Neutrophil (primary cell): ENCODE results near the gene LRRFIP1.

Experiments used
- H3K27ac ChIP-seq: fragments of 200-600 bp; sonication (generic); 2 replicates; pipeline ENCODE4 v1.5.1; 2016; ENCODE audit warnings: mild to moderate bottlenecking, moderate library complexity
- H3K27me3 ChIP-seq: fragments of 200-600 bp; sonication (generic); 2 replicates; pipeline ENCODE4 v1.6.0; 2016; ENCODE audit warnings: mild to moderate bottlenecking
- H3K36me3 ChIP-seq: fragments of 200-600 bp; sonication (generic); 2 replicates; pipeline ENCODE4 v1.5.1; 2017
- H3K4me1 ChIP-seq, 2 experiments: fragments of 200-600 bp in 1 of 2; sonication (generic) in 1 of 2; 1 replicate in 1 of 2; 2 replicates in 1 of 2; pipeline versions ENCODE4 v1.5.1 to v1.6.1; 2013 to 2016; ENCODE audit warnings: low read depth in 1 of 2, low read length in 1 of 2, mild to moderate bottlenecking in 1 of 2, moderate library complexity in 1 of 2; ENCODE audit not compliant: control insufficient read depth in 1 of 2, insufficient read depth in 1 of 2
- H3K4me3 ChIP-seq, 2 experiments: fragments of 200-600 bp in 1 of 2; sonication (generic) in 1 of 2; 1 replicate in 1 of 2; 2 replicates in 1 of 2; pipeline ENCODE4 v1.5.1; 2013 to 2016; ENCODE audit warnings: low read depth in 1 of 2, low read length in 1 of 2, mild to moderate bottlenecking in 1 of 2, moderate library complexity in 1 of 2
- H3K9me3 ChIP-seq: fragments of 200-600 bp; sonication (generic); 2 replicates; pipeline ENCODE4 v1.5.1; 2016
- TF ChIP-seq, protein P1 (sequence below): fragments of 200-600 bp; sonication (generic); IDR thresholded peaks from 2 replicates; pipeline ENCODE4 v1.5.1; 2016; ENCODE audit warnings: antibody characterized with exemption

Gene LRRFIP1

DNA sequence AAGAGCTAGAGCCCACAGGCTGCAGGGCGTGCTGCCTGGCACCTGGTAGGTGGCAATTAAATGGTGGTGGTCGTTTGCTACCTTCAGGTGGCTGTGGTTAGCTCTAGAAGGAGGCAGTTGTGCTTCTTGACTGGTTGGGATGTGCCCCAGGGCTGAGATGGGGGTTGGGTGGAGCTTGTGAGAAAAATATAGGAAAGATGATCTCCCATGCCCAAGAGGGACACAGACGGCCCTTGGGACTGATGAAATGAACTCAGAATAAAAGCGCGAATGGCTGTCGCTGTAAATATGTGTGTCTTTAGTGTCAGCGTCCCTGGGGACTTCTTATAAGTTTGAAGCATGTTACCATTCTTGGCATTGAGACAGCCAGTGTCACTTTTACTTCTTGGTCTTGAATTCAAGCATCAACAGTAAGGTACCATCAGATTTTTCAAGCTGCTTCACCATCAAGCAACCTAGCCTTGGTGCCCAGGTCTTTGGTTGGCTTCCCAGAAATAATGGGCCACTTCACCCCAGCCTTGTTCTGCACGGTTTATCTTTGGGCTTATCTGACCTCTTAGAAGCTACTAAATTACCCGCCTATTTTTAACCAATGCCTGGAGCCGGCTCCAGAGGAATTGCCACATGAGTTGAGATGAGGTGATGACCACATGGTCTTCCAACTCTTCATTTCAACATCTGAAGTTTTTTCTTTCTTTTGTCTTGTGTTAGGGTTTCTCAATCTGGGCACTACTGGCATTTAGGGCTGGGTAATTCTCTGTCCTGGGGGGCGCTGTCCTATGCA lies 11.9 kb downstream of the LRRFIP1 start:
- Histone ChIP-seq H3K36me3 (no peaks in the 10 kb centered on the region), H3K27me3 (peaks cover 48% of the 10 kb centered on the region)
- TF ChIP-seq, protein P1, sequence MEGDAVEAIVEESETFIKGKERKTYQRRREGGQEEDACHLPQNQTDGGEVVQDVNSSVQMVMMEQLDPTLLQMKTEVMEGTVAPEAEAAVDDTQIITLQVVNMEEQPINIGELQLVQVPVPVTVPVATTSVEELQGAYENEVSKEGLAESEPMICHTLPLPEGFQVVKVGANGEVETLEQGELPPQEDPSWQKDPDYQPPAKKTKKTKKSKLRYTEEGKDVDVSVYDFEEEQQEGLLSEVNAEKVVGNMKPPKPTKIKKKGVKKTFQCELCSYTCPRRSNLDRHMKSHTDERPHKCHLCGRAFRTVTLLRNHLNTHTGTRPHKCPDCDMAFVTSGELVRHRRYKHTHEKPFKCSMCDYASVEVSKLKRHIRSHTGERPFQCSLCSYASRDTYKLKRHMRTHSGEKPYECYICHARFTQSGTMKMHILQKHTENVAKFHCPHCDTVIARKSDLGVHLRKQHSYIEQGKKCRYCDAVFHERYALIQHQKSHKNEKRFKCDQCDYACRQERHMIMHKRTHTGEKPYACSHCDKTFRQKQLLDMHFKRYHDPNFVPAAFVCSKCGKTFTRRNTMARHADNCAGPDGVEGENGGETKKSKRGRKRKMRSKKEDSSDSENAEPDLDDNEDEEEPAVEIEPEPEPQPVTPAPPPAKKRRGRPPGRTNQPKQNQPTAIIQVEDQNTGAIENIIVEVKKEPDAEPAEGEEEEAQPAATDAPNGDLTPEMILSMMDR = no peak

DNA sequence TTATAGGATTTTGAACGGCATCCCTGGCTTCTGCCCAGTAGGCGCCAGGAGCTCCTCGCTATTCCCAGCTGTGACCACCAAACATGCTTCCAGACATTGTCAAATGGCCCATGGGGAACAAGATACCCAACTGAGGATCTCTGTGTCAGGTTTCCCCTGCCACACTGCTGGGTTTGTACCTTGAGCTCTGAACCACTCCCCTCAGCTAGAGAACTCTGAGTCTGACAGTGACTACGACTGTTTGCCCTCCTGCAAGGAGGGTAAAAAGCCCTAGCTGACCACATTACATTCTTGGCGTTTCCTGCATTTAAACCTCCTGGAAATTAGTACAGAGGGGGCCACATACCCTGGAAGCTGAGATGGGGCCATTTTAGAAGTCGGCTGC lies 12.4 kb downstream of the LRRFIP1 start:
- peaks cover 45% of the 10 kb centered on the region for H3K27me3 ChIP-seq
- H3K36me3 ChIP-seq = no peaks in the 10 kb centered on the region
- no peaks in the 10 kb centered on the region for H3K9me3 ChIP-seq
- peaks cover 0 to 4% of the 10 kb centered on the region in 2 experiments for H3K4me1 ChIP-seq
- no peak overlapping the region for H3K27ac ChIP-seq
- no peak overlapping the region for H3K4me3 ChIP-seq
- TF ChIP-seq, protein P1 = no peak

More for the DNA sequence above, 11.9 kb downstream of the LRRFIP1 start:
- Histone ChIP-seq H3K27ac (no peak overlapping the region), H3K4me1 (peaks cover 0 to 4% of the 10 kb centered on the region in 2 experiments), H3K4me3 (no peak overlapping the region), H3K9me3 (no peaks in the 10 kb centered on the region)

DNA sequence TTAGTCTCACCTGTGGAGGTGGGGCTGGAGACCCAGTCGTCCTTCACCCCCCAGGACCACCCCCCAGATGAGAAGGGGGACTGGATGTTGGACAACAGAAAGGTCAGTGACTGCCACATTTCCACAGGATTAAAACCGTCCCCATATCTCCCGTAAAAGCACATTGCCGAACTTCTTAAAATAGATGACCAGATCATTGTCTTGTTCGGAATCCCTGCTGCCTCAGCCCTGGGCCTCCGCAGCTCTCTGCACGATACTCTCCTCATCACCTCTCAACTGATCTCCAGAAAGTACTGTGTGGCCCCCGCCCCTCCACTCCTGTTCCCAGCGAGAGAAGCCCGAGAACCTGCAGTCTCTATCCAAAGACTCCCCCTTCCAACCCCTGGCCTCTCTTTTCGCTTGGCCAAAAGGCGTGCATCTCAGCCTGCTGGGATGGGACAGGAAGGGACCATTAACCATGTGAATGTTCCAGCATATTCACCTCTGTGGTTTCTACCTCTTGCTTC lies 13.2 kb downstream of the LRRFIP1 start:
- Histone ChIP-seq H3K27me3 (peaks cover 43% of the 10 kb centered on the region), H3K4me3 (no peak overlapping the region), H3K27ac (no peak overlapping the region), H3K36me3 (no peaks in the 10 kb centered on the region), H3K4me1 (peaks cover 0 to 4% of the 10 kb centered on the region in 2 experiments), H3K9me3 (no peaks in the 10 kb centered on the region)
- TF ChIP-seq, protein P1 = no peak

DNA sequence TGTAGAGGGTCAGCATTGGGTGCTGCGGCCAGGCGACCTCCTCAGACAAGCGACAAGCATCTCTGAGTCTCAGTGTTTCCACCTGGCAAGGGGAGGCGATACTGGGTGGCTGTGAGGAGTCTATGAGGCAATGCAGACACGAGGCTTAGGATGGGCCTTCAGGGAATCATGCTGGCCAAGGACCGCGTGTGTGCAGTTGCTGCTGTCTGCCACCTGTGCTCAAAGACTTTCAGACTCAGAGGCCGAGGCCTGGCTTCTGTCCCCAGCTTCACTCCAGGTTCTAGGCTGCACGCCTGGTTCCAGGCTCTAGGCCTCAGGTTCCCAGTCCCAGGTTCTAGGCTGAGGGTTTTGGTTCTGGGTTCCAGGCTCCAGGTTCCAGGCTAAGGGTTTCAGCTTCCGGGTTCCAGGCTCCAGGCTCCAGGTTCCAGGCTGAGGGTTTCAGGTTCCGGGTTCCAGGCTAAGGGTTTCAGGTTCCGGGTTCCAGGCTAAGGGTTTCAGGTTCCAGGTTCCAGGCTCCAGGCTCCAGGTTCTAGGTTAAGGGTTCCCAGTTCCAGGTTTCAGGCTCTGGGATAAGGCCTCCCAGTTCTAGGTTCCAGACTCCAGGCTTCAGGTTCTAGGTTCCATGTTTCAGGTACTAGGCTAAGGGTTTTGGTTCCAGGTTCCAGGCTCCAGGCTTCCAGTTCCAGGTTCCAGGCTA lies 14.8 kb downstream of the LRRFIP1 start:
- TF ChIP-seq, protein P1 = no peak
- H3K27ac ChIP-seq = no peak overlapping the region
- H3K4me1 ChIP-seq = no peaks in the 10 kb centered on the region
- H3K9me3 ChIP-seq = no peaks in the 10 kb centered on the region
- peaks cover 40% of the 10 kb centered on the region for H3K27me3 ChIP-seq
- H3K36me3 ChIP-seq = no peaks in the 10 kb centered on the region
- H3K4me3 ChIP-seq = no peak overlapping the region

DNA sequence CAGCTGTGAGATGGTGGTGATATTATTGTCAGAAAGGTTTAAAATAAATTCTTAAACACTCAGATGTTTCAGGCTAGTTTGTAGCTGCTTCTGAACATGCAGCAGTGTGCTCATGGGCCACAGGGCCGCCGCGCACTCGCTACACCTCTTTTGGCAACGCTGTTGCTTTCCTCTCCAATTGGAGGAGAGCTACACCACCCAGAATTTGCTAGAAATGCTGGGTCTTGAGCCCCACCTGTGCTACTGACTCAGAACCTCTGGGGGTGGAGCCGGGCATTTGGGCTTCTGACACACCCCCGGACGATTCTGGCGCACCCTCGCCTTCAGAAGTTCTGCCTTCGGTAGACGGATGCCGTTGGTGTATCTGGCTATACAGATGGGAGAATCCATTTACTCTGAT lies 15.7 kb downstream of the LRRFIP1 start:
- Histone ChIP-seq H3K27ac (no peak overlapping the region), H3K4me3 (no peak overlapping the region), H3K27me3 (peaks cover 32% of the 10 kb centered on the region), H3K4me1 (no peaks in the 10 kb centered on the region), H3K9me3 (no peaks in the 10 kb centered on the region), H3K36me3 (no peaks in the 10 kb centered on the region)
- TF ChIP-seq, protein P1 = no peak
